Astrocyte (in vitro differentiated cells and primary cell): ENCODE results near the gene SUFU. TPM values are rescaled to one million over a fixed set of nuclear protein-coding genes. Genes with fewer than 3 reads are reported as not detected.

Experiments used
- DNase-seq: peaks from one replicate; pipeline ENCODE4 v3.0.0-alpha.2; 2010; ENCODE audit warnings: low read depth
- FAIRE-seq: peaks from 2 replicates; lab custom pipeline; 2011; peaks lifted over from hg19 to GRCh38; lab: Jason Lieb, UNC
- H2AFZ ChIP-seq: 2 replicates; pipeline ENCODE4 v1.6.0; 2012; ENCODE audit warnings: low read depth, low read length, inconsistent platforms
- H3K27ac ChIP-seq: 2 replicates; pipeline ENCODE4 v1.5.1; 2011; ENCODE audit warnings: low read depth, low read length, inconsistent platforms
- H3K27me3 ChIP-seq: 2 replicates; pipeline ENCODE4 v1.6.0; 2011; ENCODE audit warnings: low read length, inconsistent platforms; ENCODE audit not compliant: insufficient read depth
- H3K36me3 ChIP-seq: 2 replicates; pipeline ENCODE4 v1.5.1; 2011; ENCODE audit warnings: low read length, inconsistent platforms; ENCODE audit not compliant: insufficient read depth
- H3K4me1 ChIP-seq: 2 replicates; pipeline ENCODE4 v1.5.1; 2011; ENCODE audit warnings: low read length, inconsistent platforms; ENCODE audit not compliant: insufficient read depth
- H3K4me2 ChIP-seq: 2 replicates; pipeline ENCODE4 v1.6.0; 2012; ENCODE audit warnings: low read length, inconsistent platforms
- H3K4me3 ChIP-seq: 2 replicates; pipeline ENCODE4 v1.5.1; 2011; ENCODE audit warnings: low read depth, mild to moderate bottlenecking, low read length, inconsistent platforms; ENCODE audit not compliant: insufficient read depth
- H3K79me2 ChIP-seq: 2 replicates; pipeline ENCODE4 v1.6.0; 2012; ENCODE audit warnings: mild to moderate bottlenecking, low read length, inconsistent platforms; ENCODE audit not compliant: insufficient read depth
- H3K9ac ChIP-seq: 2 replicates; pipeline ENCODE4 v1.6.0; 2012; ENCODE audit warnings: mild to moderate bottlenecking, low read length, inconsistent platforms
- H3K9me3 ChIP-seq: 2 replicates; pipeline ENCODE4 v1.5.1; 2012; ENCODE audit warnings: low read depth, mild to moderate bottlenecking, low read length, inconsistent platforms; ENCODE audit not compliant: insufficient read depth
- H4K20me1 ChIP-seq: 2 replicates; pipeline ENCODE4 v1.6.0; 2012; ENCODE audit warnings: low read length, inconsistent platforms; ENCODE audit not compliant: insufficient read depth
- H3K27ac Mint-ChIP-seq: one replicate; pipeline ENCODE4 v1.8.0; 2021; ENCODE audit warnings: mild to moderate bottlenecking, mixed read lengths; ENCODE audit not compliant: unreplicated experiment
- H3K27me3 Mint-ChIP-seq: one replicate; pipeline ENCODE4 v1.8.0; 2021; ENCODE audit warnings: low read depth, mixed read lengths; ENCODE audit not compliant: unreplicated experiment
- H3K36me3 Mint-ChIP-seq: one replicate; pipeline ENCODE4 v1.8.0; 2021; ENCODE audit warnings: low read depth, mixed read lengths; ENCODE audit not compliant: unreplicated experiment
- H3K4me1 Mint-ChIP-seq: one replicate; pipeline ENCODE4 v1.8.0; 2021; ENCODE audit warnings: low read depth, mixed read lengths; ENCODE audit not compliant: unreplicated experiment
- H3K4me3 Mint-ChIP-seq: one replicate; pipeline ENCODE4 v1.8.0; 2021; ENCODE audit warnings: mild to moderate bottlenecking, moderate library complexity, mixed read lengths; ENCODE audit not compliant: unreplicated experiment
- H3K9me3 Mint-ChIP-seq: one replicate; pipeline ENCODE4 v1.8.0; 2021; ENCODE audit warnings: mild to moderate bottlenecking, mixed read lengths; ENCODE audit not compliant: unreplicated experiment
- EZH2 ChIP-seq: IDR thresholded peaks from 2 replicates; pipeline ENCODE4 v1.6.1; 2012; ENCODE audit warnings: mild to moderate bottlenecking, low read length, inconsistent platforms; ENCODE audit not compliant: insufficient read depth
- total RNA-seq: library from RNA; stranded (reverse); gene quantifications from 2 replicates; pipeline ENCODE4 v1.2.1, GENCODE V29; 2021
- TF ChIP-seq, protein P1 (sequence below): IDR thresholded peaks from 2 replicates; pipeline ENCODE4 v1.5.1; 2011; ENCODE audit warnings: low read depth, mild to moderate bottlenecking, inconsistent platforms, low read length, moderate library complexity; ENCODE audit not compliant: insufficient read depth

The SUFU gene
- total RNA-seq, 1 donor from 2014 or later, result 25.8 TPM

GRCh38 chr10:102647443-102648268 lies 143.9 kb downstream of the SUFU start:
- H3K4me1 ChIP-seq, result peaks cover 43% of the 10 kb centered on the region
- Mint-ChIP-seq H3K9me3 (no peaks in the 10 kb centered on the region), H3K27me3 (no peaks in the 10 kb centered on the region), H3K27ac (peak overlapping the region; percentile 95), H3K4me1 (peaks cover 34% of the 10 kb centered on the region), H3K36me3 (peaks cover 4% of the 10 kb centered on the region), H3K4me3 (peak overlapping the region; percentile 92)
- H4K20me1 ChIP-seq, result peaks cover 83% of the 10 kb centered on the region
- DNase-seq, result no peak
- H2AFZ ChIP-seq, result no peak overlapping the region
- peaks cover 88% of the 10 kb centered on the region for H3K79me2 ChIP-seq
- TF ChIP-seq, protein P1, sequence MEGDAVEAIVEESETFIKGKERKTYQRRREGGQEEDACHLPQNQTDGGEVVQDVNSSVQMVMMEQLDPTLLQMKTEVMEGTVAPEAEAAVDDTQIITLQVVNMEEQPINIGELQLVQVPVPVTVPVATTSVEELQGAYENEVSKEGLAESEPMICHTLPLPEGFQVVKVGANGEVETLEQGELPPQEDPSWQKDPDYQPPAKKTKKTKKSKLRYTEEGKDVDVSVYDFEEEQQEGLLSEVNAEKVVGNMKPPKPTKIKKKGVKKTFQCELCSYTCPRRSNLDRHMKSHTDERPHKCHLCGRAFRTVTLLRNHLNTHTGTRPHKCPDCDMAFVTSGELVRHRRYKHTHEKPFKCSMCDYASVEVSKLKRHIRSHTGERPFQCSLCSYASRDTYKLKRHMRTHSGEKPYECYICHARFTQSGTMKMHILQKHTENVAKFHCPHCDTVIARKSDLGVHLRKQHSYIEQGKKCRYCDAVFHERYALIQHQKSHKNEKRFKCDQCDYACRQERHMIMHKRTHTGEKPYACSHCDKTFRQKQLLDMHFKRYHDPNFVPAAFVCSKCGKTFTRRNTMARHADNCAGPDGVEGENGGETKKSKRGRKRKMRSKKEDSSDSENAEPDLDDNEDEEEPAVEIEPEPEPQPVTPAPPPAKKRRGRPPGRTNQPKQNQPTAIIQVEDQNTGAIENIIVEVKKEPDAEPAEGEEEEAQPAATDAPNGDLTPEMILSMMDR, result no peak
- TF ChIP-seq EZH2, result no peak
- no peak overlapping the region for H3K27ac ChIP-seq
- no peak for FAIRE-seq
- H3K9ac ChIP-seq, result peak overlapping the region; percentile 90
- no peaks in the 10 kb centered on the region for H3K27me3 ChIP-seq
- H3K9me3 ChIP-seq, result no peaks in the 10 kb centered on the region
- peak overlapping the region; percentile 93 for H3K4me2 ChIP-seq
- H3K4me3 ChIP-seq, result peak overlapping the region; percentile 86
- peaks cover 4% of the 10 kb centered on the region for H3K36me3 ChIP-seq

DNA sequence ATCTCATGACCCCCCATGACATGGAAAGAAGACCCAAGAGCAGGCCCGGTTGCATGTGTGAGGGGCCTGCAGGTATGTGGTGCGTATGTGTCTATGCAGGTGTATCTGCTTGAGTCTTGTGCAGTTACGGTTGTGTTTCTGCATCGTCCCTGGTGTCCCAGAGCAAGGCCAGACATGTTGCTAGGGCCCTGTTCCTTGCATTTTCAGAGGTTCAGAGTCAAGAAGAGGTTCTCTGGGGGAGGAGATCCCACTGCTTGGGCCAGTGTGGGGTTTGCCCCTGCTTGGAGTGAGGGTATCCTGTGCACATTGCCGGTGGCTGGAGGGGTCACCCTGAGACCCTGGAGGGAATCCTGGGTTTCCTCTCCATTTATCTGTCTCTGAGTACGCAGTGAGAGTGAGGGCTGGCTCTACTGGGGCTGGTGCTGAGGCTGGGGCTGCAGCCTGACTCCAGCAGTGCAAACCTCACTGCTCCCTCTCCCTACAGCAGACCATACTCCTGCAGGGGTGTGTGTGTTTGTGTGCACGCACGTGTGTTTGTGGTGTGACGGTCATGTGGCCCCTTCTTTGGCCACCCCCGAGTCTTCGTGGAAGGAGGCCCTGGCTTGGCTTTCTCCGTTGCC lies 144.6 kb downstream of the SUFU start:
- peak overlapping the region; percentile 40 for H3K4me3 Mint-ChIP-seq
- H3K27me3 ChIP-seq, result no peaks in the 10 kb centered on the region
- peaks cover 41% of the 10 kb centered on the region for H3K4me1 Mint-ChIP-seq
- no peaks in the 10 kb centered on the region for H3K9me3 ChIP-seq
- peaks cover 7% of the 10 kb centered on the region for H3K36me3 ChIP-seq
- peak overlapping the region; percentile 93 for H3K4me2 ChIP-seq
- no peaks in the 10 kb centered on the region for H3K27me3 Mint-ChIP-seq
- FAIRE-seq (no peak), DNase-seq (no peak)
- no peak overlapping the region for H3K27ac ChIP-seq
- peaks cover 89% of the 10 kb centered on the region for H4K20me1 ChIP-seq
- H3K4me3 ChIP-seq, result peak overlapping the region; percentile 21
- no peak overlapping the region for H2AFZ ChIP-seq
- TF ChIP-seq, protein P1, result no peak
- no peak for TF ChIP-seq EZH2
- peaks cover 8% of the 10 kb centered on the region for H3K36me3 Mint-ChIP-seq
- no peak overlapping the region for H3K27ac Mint-ChIP-seq
- no peaks in the 10 kb centered on the region for H3K9me3 Mint-ChIP-seq
- no peak overlapping the region for H3K9ac ChIP-seq
- peaks cover 94% of the 10 kb centered on the region for H3K79me2 ChIP-seq
- peaks cover 43% of the 10 kb centered on the region for H3K4me1 ChIP-seq
